Fibroblast of skin of abdomen (primary cell): ENCODE measurements around the gene ALG5.

ENCODE experiments used
- DNase-seq: peaks from one replicate; pipeline ENCODE4 v3.0.0-alpha.2; 2013

The ALG5 gene

DNA sequence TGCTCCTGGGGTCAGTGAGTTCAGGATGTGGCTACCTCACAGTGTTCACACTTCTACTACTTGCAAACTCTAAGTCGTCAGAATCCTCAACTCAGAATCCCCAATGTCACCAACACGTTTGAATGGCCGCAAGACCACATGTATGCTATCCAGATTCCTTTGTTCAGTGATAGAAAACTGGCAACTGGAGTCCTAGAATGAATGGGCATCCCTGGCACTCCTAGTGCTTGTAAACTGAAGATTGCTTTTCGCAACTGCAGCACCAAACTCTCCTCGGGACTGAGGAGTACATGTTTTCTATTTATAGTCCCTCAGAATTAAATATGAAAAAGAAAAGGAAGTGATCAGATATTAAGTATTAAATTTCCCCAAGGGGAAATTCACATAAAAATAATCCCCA is 84.0 kb downstream of the ALG5 start:
- no peak for DNase-seq

DNA sequence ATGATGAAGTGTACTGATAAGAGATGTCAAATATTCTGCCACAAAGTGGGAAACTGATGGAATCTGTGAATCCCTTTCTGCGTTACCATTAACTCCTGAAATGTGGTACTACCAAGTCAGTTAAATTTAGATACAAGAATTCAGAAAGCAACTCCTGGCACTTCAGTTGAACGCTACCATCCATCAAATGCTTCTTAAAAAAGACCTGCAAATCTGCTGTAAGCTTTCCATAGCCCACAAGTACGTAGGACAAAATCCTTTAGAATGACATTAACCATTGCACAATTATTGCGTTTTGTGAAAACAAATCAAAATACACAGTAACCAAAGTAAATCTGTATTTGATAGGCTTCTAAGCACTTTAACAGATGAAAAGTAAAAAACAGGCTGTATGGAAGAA is 84.5 kb downstream of the ALG5 start:
- no peak for DNase-seq

DNA sequence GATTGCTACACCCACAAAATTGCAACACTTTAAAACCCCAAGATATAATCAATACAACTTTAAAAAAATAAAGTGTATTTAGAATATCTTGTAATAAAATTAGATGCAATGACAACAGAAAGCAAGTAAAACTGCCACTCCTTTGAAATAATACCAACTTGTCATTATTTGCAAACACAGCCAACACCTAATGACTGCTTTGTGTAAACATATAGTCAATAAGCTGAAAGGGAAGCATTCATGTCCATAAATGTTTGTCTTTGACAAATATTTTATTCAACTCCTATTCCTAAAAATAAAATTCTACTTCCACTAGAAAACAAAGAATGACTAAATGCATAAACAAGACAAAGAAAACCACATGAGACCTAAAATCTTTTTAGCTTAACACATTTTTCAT is 85.7 kb downstream of the ALG5 start:
- no peak for DNase-seq

DNA sequence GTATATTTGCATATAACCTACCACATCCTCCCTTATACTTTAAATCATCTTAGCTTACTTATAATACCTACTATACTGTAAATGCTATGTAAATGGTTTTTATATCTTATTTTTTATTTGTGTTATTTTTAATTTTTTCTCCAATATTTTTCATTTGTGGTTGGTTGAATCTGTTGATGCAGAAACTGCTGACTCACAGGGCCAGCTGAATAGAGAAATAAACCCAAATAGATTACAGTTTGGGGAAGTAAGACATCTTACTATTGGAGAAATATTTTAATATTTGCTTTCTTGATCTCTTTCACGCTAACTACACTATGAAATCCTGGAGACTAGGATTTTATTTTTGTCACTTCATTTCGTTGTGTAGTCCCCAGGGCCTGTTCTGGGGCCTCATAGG is 86.2 kb downstream of the ALG5 start:
- DNase-seq: no peak

DNA sequence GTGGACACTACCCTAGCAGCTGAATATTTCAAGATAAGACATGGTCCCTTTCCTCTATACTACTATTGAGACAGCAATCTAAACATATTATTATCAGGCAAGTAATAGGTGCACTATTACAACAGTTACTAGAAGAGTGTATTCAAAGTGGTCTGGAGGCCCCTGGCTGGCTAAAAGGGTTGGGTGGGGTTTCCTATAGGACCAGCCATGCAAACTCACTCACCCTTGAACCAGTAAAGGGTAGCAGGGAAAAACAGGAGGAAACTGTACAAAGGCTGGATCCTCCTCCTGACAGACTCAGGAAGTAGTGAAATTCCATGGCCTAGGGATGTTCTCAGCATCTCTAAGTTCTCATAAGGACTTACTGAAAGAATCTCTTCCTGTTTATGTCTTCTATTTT is 86.8 kb downstream of the ALG5 start:
- no peak for DNase-seq

DNA sequence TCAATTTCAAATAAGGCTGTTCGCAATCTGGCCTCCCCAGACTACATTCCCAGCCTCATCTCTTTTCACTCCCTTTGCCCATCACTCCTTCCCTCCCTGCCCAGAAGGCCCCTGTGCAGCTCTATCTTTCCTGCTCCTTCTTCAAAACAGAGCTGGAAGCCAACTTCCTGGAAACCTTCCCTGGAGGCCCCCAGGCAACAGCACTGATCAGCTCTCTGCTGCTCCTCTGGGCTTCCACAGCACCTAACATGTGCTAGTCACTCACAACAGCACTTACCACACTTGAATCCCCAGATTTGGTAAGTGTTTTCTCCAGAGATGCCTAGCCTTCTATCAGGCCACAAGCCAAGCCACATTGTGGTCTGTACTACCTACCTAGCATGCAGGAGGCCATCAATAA is 88.6 kb downstream of the ALG5 start:
- no peak for DNase-seq

DNA sequence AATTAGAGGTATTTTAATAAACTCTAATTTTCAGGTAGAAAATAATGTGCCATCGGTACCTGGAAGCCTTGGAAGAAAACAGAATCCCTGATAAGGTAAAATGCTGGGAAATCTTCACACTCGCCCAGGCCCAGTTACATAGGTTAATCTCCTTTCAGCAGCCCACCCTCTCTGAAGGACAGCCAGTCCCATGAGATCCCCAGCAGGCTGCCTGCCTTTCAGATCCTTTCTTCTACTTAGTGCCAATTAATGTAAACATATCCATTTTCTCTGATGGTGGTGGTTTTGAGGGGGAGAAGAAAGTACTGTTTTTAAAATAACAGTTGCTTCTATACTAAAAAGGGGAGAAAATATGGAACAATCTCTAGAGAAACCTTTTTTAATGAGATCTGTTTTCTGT is 91.3 kb downstream of the ALG5 start:
- DNase-seq: no peak

DNA sequence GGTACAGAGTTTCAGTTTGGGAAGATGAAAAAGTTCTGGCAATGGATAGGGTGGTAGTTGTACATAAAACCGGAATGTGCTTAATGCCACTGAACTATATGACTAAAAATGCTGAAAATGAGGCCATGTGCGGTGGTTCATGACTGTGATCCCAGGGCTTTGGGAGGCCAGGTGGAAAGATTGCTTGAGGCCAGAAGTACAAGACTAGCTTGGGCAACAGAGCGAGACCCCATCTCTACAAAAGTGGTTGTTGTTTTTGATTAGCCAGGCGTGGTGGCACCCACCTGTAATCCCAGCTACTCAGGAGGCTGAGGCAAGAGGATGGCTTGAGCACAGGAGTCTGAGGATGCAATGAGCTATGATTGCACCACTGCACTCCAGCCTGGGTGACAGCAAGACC is 91.9 kb downstream of the ALG5 start:
- DNase-seq: no peak

DNA sequence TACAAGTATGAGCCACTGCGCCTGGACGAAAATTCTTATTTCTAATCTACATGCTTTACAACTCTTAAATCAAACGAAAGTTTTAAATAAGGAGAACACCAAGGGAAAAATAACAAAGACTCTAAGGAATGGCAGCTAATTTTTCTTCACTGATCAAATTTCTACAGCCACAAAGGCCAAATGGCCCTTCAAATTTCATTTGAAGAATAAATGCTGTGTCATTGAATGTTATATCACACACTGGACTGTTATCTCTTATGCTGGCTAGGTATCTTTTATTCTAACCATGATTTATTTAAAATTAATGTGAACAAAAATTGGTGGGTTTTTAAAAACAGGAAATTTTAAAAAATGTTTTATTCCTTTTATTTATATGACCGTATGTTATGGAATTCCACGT is 93.2 kb downstream of the ALG5 start:
- no peak for DNase-seq

DNA sequence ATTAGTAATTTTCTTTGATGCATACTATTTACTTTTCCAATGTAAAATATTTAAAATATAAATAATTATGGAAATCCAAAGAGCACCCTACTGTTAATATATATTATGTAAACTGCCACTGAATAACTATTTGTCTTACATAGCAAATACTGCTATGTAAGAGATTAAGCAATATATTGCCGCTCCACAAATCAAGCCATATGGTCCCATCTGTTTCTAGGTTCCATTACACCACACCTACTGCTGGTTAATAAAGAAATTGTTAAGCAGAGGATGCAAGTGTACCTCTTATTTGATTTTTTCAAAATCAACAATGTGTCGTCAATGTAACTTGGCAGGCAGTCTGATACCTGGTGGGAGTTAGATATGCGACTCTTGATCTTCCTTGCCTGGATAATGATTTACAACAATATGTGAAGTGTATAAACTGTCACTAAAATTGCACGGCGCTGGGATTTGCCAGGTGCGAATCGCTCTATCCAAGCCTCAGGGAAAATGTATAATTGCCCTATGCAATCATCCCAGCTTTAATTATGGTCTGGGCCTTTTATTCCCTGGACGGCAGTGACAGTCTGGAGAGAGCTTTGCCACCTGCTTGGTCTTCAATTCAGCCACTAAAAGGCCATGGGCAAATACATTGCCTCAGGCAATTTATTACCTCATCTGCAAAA is 95.1 kb downstream of the ALG5 start:
- no peak for DNase-seq
